ENCODE measurements around the gene FAM110D. TPM values are rescaled to one million over a fixed set of nuclear protein-coding genes. Genes with fewer than 3 reads are reported as not detected.
A peak's percentile ranks its signal among the peaks of the same experiment; 100 is the strongest.

Gene FAM110D
- total and polyA plus RNA-seq, 2 of the 8 experiments (the other 6 are each of a cell fraction or from before 2014, with no cell fraction given): 0.21 to 0.48 TPM

DNA sequence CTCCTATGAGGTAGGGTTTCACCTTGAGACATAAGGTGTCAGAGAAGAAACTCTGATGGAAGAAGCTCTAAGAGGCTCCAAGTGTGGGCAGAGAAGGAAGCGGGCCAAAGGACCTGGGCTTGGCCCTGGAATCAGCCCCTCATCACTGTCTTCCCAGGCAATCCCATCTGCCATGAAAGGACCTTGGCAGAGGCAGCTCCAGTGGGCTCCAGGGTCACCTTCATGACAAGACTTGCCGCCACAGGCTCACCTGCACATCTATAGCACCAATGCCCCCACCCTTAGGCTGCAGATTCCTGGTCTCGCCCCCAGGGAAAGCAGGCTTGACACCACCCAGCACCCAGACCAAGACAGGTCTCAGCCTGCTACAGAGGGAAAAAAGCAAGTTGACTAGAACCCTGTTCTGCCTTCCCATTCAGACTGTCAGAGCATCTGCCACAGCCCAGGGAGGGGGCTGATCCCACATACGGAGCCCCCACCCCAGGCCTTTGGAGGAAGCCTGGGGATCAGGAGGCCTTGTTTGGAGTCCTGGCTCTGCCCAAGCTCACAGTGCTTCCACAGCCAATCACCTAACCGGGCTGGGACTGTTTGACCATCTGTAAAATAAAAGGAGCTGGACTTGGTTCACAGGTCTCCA, 490 bp upstream of the FAM110D start:
- peaks cover 49 to 95% (median 89%) of the 10 kb centered on the region in 4 experiments for H3K27me3 ChIP-seq (replicated peaks in 1 of 4; ENCODE audit: control insufficient read depth in 3 of 4, extremely low read depth in 1 of 4, insufficient read depth in 3 of 4, low read length in 3 of 4)
- no peak overlapping the region for H2BK5ac ChIP-seq (ENCODE audit: low read depth, low read length)
- H3K79me2 ChIP-seq (ENCODE audit: control insufficient read depth in 1 of 2, insufficient read depth in 2 of 2, low read length in 2 of 2): no peaks in the 10 kb centered on the region
- H3K4me3 ChIP-seq (ENCODE audit: extremely low read depth in 1 of 4, insufficient read depth in 2 of 4, low read depth in 3 of 4, low read length in 4 of 4): no peak overlapping the region
- H4K20me1 ChIP-seq (replicated peaks in 1 of 2; ENCODE audit: control insufficient read depth in 1 of 2, insufficient read depth in 2 of 2, low read length in 2 of 2): peaks cover 13% of the 10 kb centered on the region in 2 experiments
- H2BK120ac ChIP-seq (replicated peaks; ENCODE audit: low read depth, low read length): no peak overlapping the region
- peak overlapping the region; percentile 16 to 41; a peak in 1 of 4 replicates for H3K4me2 ChIP-seq (ENCODE audit: insufficient read depth in 1 of 2, low read depth in 2 of 2, low read length in 2 of 2)
- H3K4ac ChIP-seq (replicated peaks; ENCODE audit: insufficient read length, low read depth, low read length): no peak overlapping the region
- no peak overlapping the region for H4K91ac ChIP-seq (replicated peaks; ENCODE audit: insufficient read length, low read length)
- H3K56ac ChIP-seq (replicated peaks; ENCODE audit: insufficient read length, low read depth, low read length): no peak overlapping the region
- no peak overlapping the region for H2BK15ac ChIP-seq (ENCODE audit: low read length)
- H2AFZ ChIP-seq (ENCODE audit: low read length): no peak overlapping the region
- no peak overlapping the region for H3K9ac ChIP-seq (replicated peaks in 1 of 4; ENCODE audit: extremely low read depth in 1 of 4, low read depth in 3 of 4, low read length in 3 of 4)
- no peaks in the 10 kb centered on the region for H3K79me1 ChIP-seq (ENCODE audit: low read depth, low read length)
- peak overlapping the region; percentile 24; the same call in 1 of the 2 replicates for H3K18ac ChIP-seq (ENCODE audit: extremely low read depth, low read length)
- 0 out of 2 replicates have a peak overlapping the region, but pooled peaks have one; percentile 6 for H2BK20ac ChIP-seq (ENCODE audit: low read length)
- no peak overlapping the region for H3K14ac ChIP-seq (ENCODE audit: insufficient read length)
- no peaks in the 10 kb centered on the region for H3K36me3 ChIP-seq (ENCODE audit: control insufficient read depth in 2 of 4, insufficient read depth in 4 of 4, low read length in 3 of 4)
- H3K27ac ChIP-seq (ENCODE audit: low read depth, low read length): no peak overlapping the region
- FAIRE-seq (no peak), DNase-seq (ENCODE audit: low read depth in 1 of 2, low spot score in 2 of 2) (no peak)
- no peak overlapping the region for H3K23ac ChIP-seq (ENCODE audit: insufficient read length)
- H3K9me3 ChIP-seq (ENCODE audit: insufficient read depth in 2 of 2, low read depth in 1 of 2, low read length in 1 of 2): no peaks in the 10 kb centered on the region
- no peak overlapping the region for H2AK5ac ChIP-seq (ENCODE audit: low read depth, low read length)
- POLR2A ChIA-PET (ENCODE audit: partially characterized antibody): interaction anchor here (0.5 to 1.2 kb wide), 2 partner anchors 12 to 937 kb away, joined by 3 read pairs; partner anchors contain the start of gene ZNF593
- CTCF ChIA-PET (ENCODE audit: partially characterized antibody): interaction anchor here (0.8 to 6.0 kb wide), 3 partner anchors 10 to 15 kb away, joined by 3 to 47 read pairs (median 32); partner anchors contain the start of genes C1orf232 and ZNF593
- H3K23me2 ChIP-seq (ENCODE audit: low read depth, low read length): peaks cover 13% of the 10 kb centered on the region
- H3K4me1 ChIP-seq (replicated peaks in 1 of 4; ENCODE audit: control insufficient read depth in 3 of 4, insufficient read depth in 4 of 4, low read length in 3 of 4): peaks cover 14 to 57% (median 30%) of the 10 kb centered on the region in 4 experiments
- H4K5ac ChIP-seq (ENCODE audit: insufficient read length, low read depth, low read length): no peak overlapping the region
- H4K8ac ChIP-seq (ENCODE audit: extremely low read depth, insufficient read depth, low read length): no peak overlapping the region
- WGBS, 2 experiments (ENCODE audit: extremely low coverage in 1 of 2, insufficient coverage in 1 of 2, insufficient read length in 1 of 2, insufficient replicate concordance in 2 of 2, low coverage in 1 of 2, low lambda C conversion rate in 2 of 2, missing lambda C conversion rate in 1 of 2): 74% methylated on average over 5 of the region's 5 CpGs; no CpG with 5 or more reads in 1 of the 2 experiments
- TF ChIP-seq HDAC6 (IDR thresholded peaks at IDR 0.05; ENCODE audit: low read depth, low read length): no peak
- TF ChIP-seq RFX5 (IDR thresholded peaks at IDR 0.05; ENCODE audit: borderline replicate concordance, low read depth, low read length): no peak
- no peak for TF ChIP-seq SP1 (IDR thresholded peaks at IDR 0.05; ENCODE audit: low read depth, low read length)
- no peak overlapping the region for H2BK12ac ChIP-seq (ENCODE audit: low read depth, low read length)
